HG03280 (cell line): ENCODE results near the gene TOGARAM2.

Experiments
- ATAC-seq: cut with Tn5 transposase; IDR thresholded peaks from one replicate; pipeline ENCODE4 v1.9.1; 2021; ENCODE audit warnings: mild to moderate bottlenecking, moderate library complexity; ENCODE audit not compliant: unreplicated experiment

TOGARAM2 gene

GRCh38 chr2:29051730-29052129, 70.6 kb downstream of the TOGARAM2 start:
- no peak for ATAC-seq

DNA sequence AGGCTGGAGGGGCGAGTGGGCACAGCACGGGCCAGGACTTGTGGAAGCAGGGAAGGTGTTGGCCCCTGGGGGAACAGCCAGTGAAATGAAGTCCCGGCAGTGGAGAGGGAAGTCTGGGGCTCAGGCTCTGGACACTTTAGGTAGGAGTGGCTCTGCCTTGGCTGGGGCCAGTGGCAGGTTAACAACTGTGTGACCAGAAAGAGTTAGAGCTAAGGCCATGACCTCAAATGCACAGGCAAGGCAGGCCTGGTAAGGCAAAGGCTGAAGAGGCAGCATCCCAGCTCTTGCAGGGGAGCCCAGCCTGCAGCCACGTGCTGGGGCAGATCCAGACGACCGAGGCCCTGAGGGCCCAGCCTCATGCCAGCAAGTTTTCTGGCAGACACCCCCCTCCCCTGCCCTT, 71.7 kb downstream of the TOGARAM2 start:
- no peak for ATAC-seq

DNA sequence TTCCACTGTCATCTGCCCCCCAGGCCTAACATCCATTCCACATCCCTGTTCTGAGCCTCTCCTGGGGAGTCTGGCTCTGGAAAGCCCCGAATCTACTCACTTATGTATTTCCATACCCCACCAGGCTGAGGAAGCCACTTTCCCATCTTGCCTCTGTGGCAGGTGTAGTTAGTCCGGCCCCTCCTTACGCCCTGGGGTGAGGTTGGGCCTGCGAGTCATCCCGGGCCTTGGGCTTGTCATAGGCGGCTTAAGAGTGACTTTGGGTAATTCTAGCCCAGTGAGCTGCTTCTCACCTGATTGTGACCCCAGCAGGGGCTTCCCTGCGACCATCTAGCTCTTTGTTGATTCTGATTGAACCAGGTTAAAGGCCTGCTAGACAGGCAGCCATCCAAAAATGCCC, 72.1 kb downstream of the TOGARAM2 start:
- ATAC-seq: no peak

DNA sequence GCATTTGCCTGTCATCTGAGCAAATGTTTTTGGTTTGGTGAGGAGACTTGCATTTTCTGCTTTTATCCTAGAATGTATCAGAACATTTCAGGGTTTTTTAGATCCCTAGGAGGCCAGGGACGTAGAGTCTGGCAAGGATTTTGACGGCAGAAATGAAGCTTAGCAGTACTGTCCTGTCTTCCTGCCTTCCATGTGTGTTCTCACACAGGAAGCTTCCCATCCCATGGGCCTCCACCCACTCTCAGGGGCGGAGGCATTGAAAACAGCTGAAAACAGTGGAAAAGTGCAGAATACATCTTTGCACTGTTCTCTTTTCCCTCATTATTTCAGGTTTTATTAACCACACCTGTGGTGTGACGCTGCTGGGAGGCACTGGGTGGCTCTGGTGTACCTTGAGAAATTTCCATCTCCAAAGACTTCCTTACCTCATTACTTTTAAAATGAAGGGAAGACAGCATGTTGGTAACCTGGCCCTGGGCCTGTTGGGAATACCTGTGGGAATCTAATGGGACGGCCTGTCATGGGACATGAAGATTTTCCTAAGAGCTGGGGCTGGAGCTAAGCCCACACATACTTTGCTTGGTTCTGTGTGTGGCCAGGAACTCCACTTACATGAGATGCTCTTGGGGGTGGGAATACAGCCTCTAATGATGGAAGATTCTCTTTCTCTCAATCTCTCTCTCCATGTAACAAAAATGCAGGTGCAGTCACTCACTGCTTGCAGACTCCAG, 72.7 kb downstream of the TOGARAM2 start:
- ATAC-seq: no peak

GRCh38 chr2:29054430-29054829, 73.3 kb downstream of the TOGARAM2 start:
- no peak for ATAC-seq

DNA sequence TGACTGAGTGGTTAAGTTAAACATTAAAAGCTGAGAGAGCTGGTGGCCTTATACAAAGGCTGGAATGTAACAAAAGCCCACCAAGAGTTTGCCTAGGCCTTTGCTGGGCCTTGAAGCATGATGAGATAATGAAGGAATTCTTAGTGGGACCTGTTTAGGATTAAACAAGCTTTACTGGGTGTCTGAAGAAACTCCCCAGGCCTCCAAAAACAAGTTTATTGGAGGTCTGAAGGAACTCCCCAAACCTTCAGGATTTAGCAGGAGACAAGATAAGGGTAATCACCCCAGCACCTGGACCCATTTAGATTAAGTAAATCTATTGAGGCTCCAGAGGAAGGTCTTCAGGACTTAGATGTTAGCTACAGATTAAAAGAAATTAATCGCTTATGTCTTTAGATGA, 74.5 kb downstream of the TOGARAM2 start:
- no peak for ATAC-seq

- ATAC-seq: no peak
These were observed 75.4 kb downstream of the TOGARAM2 start for GRCh38 chr2:29056452-29056851.

DNA sequence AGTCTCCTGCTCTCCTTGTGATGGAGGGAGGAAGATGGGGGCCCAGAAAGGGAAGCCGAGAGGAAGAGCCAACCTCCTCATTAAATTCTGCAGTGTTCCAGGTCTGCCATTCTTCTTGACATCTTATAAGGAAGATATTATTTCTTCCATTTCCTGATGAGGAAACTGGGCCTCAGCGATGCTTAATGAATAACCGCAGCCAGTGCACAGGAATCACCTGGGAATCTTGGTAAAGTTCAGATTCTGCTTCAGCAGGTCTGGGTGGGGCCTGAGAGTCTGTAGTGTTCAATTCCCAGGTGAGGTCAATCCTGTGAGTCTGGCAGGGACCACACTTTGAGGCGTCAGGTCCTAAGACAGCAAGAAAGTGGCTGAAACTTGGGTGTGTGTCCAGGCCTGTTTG, 75.9 kb downstream of the TOGARAM2 start:
- ATAC-seq: no peak

DNA sequence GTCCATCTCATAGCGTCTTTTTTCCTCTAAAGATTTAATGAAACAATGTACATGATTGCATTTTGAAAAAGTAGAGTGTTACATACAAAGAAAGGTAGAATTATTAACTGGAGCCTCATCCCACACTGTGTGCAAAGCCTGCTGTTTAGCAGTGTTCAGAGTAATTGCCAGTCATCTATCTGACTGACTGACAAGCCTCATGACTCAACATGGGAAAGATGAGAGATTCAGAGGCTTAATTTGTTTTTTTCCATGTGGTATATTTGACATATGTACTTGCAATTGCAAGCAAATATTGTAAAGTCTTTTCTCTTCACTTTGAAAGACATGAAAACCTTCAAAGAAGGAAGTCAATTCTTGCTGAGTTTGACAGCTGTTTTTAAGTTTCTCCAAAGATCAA, 78.5 kb downstream of the TOGARAM2 start:
- ATAC-seq: no peak

DNA sequence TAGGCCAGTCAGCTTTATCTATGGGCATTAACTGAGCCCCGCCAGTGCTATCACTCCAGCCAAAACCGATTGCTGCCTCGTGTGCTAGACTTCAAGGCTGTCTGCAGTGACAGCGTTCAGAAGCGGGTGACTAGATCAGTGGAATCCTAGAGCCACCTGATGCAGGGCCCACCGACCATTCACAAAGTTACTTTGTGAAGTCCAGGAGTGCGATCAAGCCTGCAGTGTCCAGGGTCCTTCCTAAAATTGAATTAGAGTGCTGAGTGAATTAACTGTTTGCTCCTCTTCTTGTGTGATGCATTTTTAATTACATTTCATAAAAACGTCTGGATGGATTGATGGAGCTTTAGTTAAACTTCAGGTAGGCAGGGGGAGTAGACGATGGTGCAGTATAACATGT, 79.3 kb downstream of the TOGARAM2 start:
- ATAC-seq: no peak

- ATAC-seq: no peak
These were observed 80.1 kb downstream of the TOGARAM2 start for GRCh38 chr2:29061176-29061575.

DNA sequence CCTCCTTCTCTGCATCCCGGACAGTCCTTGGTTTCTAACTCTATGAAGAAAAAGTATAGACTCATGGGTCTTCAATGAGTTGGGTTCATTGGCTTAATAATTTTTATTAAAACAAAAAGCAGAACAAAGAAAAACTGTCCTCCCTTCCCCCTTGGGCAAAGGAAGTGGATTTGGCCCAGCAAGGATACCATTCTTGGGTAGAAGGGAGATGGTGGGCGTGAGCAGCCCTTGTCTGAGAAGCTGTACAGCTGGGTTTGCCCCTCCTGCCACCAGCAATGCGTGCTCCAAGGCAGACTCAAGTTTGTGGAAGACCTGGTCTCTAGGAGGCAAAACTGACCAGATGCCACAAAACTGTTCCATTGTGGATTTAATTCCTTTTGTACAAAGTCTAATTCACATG, 80.5 kb downstream of the TOGARAM2 start:
- no peak for ATAC-seq

DNA sequence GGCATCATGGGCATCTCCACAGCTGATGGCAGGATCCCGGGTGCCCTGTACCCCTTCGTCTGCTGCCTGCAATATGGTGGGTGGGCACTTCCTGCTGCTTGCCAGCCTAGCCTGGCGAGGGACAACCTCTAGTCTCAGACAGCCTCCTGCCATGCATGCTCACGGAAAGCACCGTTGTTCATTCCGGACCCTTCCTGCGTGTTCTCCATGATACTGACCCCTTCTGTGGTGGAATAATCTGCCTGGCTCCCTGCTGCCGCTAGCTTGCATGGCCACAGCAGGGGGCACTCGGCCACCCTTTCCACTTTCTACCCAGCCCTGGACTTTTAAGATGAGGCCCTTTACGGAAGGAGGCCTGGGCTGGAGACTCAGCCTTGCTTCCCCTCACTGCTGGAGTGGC, 81.3 kb downstream of the TOGARAM2 start:
- no peak for ATAC-seq

DNA sequence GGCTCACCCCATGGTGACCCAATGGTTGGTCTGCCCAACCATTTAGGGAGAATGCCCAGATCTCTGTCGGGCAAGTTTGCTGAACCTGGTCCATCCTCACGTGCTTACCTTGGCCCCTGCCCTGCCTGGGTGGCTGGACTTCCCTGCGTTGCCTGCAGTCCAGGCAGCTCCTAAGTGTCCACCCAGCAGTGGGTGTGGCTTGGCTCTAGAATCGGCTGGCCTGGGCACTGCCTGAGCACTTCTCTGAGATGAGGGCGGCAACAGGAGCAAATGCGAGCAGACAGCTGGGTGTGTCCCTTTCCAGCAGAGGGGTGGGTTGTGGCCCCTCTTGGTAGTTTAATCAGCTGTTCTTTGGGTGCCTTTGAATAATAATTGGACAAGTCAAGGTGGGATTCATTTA, 82.0 kb downstream of the TOGARAM2 start:
- no peak for ATAC-seq

- no peak for ATAC-seq
These were observed 82.7 kb downstream of the TOGARAM2 start for GRCh38 chr2:29063646-29064345.

GRCh38 chr2:29064346-29064715, 83.2 kb downstream of the TOGARAM2 start:
- ATAC-seq: no peak

GRCh38 chr2:29064746-29065067, 83.6 kb downstream of the TOGARAM2 start:
- no peak for ATAC-seq

DNA sequence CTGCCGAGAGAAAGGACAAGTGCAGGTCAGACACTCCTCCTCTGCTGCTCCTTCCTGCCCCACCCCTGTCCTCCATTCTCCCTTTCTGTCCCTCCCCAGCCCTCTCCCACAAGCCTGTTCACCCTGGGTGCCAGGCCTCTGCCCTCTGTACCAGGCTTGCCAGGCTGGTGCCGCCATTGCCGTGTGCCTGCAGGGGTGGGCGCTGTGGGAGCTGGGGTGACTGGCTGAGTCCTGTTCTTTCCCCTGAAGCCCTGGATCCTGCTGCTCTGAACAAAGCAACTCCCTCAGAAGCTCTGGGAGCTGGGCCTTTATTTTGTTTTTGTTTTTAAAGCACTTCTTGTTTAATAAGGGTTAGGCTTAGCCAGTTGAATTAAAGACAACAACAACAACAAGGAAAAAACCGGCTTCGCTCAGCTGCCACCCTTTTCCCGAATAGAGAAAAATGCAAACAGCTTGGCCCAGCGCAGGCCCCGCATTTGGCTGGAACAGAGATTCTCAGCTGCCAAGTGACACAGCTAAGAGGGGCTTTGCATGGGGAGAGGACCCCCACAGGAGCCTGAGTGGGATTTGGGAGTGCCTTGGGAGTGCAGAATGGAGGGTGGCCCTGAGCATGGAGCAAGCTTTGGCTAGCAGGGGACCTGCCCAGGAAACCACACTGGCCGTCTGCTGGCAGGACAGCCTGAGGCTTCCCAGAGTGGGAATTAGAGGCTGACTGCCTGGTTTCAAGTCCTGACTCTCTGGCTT, 84.1 kb downstream of the TOGARAM2 start:
- no peak for ATAC-seq

GRCh38 chr2:29066271-29066860, 85.3 kb downstream of the TOGARAM2 start:
- no peak for ATAC-seq

DNA sequence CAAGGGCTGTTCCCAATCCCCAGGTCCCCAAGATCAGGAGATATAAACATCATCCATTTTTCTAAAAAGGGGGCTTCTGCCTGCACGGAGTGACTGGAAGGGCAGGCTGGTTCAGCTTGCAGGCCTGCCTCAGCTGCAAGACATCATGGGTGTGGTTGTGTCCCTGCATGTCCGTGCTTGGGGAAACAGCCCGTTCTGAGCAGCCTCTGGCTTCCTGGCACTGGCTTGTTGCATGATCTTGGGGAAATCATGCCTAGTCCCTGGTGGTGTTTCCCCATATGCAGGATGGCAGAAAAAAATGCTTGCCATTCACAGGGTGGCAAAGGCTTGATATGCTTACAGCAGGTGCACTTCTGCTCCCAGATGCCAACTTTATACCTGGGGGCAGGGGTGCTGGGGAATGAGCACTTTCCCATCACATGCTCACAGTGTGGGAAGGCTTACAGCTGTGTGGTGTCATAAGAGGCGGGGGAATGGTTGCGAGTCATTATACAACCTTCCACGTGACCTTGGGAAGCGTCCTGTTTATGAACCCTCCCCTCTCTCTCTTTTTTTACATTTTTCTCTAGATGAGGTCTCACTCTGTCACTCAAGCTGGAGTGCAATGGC, 86.0 kb downstream of the TOGARAM2 start:
- no peak for ATAC-seq

DNA sequence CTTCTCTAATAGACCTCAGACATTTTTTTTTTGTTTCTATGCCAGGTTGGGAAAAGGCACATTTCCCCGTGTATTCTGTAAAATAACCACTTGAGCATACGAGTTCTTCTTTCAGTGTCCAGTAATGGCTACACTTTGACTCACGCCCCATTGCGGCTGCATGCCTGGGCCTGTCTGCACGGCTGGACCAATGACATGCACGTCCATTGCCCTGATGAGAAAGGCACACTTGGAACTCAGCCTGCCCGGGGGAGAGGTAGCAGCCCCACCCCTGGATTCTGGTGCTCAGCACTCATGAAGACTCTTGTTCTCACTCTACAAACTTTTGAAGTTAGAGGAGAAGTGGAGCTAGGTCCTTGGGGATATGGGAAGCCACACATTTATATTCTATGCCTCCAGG, 87.4 kb downstream of the TOGARAM2 start:
- ATAC-seq: no peak
